NCI-H526 (cell line): Measurements from ENCODE around the gene DIPK2B.

Experiments used
- DNase-seq, 2 experiments: peaks; one replicate each; lab custom pipeline; 2025; lab: John Stamatoyannopoulos, UW

Gene DIPK2B

GRCh38 chrX:45200741-45201234 lies at the start of gene DIPK2B:
DIPK2B (minus strand) TSS chrX:45200876; CDS start chrX:45200826, 50 bp downstream.
- no peak for DNase-seq

- no peak for DNase-seq
Measured at GRCh38 chrX:45240301-45240700, 39.6 kb upstream of the DIPK2B start.

GRCh38 chrX:45238489-45238888 lies 37.8 kb upstream of the DIPK2B start:
- DNase-seq = no peak

- DNase-seq = no peak
Measured at GRCh38 chrX:45233531-45233930, 32.9 kb upstream of the DIPK2B start.

- no peak for DNase-seq
Measured at GRCh38 chrX:45232139-45232538, 31.5 kb upstream of the DIPK2B start.

GRCh38 chrX:45230410-45230809 lies 29.7 kb upstream of the DIPK2B start:
- no peak for DNase-seq

- no peak for DNase-seq
Measured at GRCh38 chrX:45229348-45229747, 28.7 kb upstream of the DIPK2B start.

- no peak for DNase-seq
Measured at GRCh38 chrX:45228126-45228525, 27.4 kb upstream of the DIPK2B start.

- no peak for DNase-seq
Measured at GRCh38 chrX:45208121-45208856, 7.6 kb upstream of the DIPK2B start.

- DNase-seq = no peak
Measured at GRCh38 chrX:45202171-45202570, 1.5 kb upstream of the DIPK2B start.

- DNase-seq = no peak
Measured at GRCh38 chrX:45198706-45199105, 2.0 kb downstream of the DIPK2B start.

GRCh38 chrX:45198301-45198700 lies 2.4 kb downstream of the DIPK2B start:
- DNase-seq = no peak

- no peak for DNase-seq
Measured at GRCh38 chrX:45196701-45197100, 4.0 kb downstream of the DIPK2B start.

- DNase-seq = no peak
Measured at GRCh38 chrX:45191820-45192409, 8.8 kb downstream of the DIPK2B start.

- no peak for DNase-seq
Measured at GRCh38 chrX:45191383-45191782, 9.3 kb downstream of the DIPK2B start.

- DNase-seq = no peak
Measured at GRCh38 chrX:45187731-45188130, 12.9 kb downstream of the DIPK2B start.

GRCh38 chrX:45186643-45187026 lies 14.0 kb downstream of the DIPK2B start:
- no peak for DNase-seq

- no peak for DNase-seq
Measured at GRCh38 chrX:45184211-45184610, 16.5 kb downstream of the DIPK2B start.

GRCh38 chrX:45172890-45173289 lies 27.8 kb downstream of the DIPK2B start:
- DNase-seq = no peak

GRCh38 chrX:45166781-45167180 lies 33.9 kb downstream of the DIPK2B start:
- DNase-seq = no peak

GRCh38 chrX:45165726-45166125 lies 35.0 kb downstream of the DIPK2B start:
- no peak for DNase-seq

GRCh38 chrX:45164995-45165394 lies 35.7 kb downstream of the DIPK2B start:
- no peak for DNase-seq

- no peak for DNase-seq
Measured at GRCh38 chrX:45164021-45164621, 36.6 kb downstream of the DIPK2B start.
